ENCODE data around the gene HSF2BP.
"Not testable (repeated sequence)": the region's sequence is repeated elsewhere in the genome, so short reads cannot be mapped to it uniquely, and the experiment has no call there.

Gene HSF2BP

GRCh38 chr21:43659136-43660000 lies at the start of gene HSF2BP, which contains the start of gene RRP1B:
Gene HSF2BP (minus strand): TSS chr21:43659488. CDS start chr21:43658096, 1,392 bp downstream.
Gene RRP1B (plus strand): TSS chr21:43659560. CDS start chr21:43659665, 105 bp downstream.
- peak; percentile 65 for DNase-seq (ENCODE audit: low read depth)

GRCh38 chr21:43708745-43709381 lies 49.6 kb upstream of the HSF2BP start:
- DNase-seq (ENCODE audit: low read depth): no peak

GRCh38 chr21:43707462-43707861 lies 48.2 kb upstream of the HSF2BP start:
- no peak for DNase-seq (ENCODE audit: low read depth)

- no peak for DNase-seq (ENCODE audit: low read depth)
Measured at GRCh38 chr21:43703035-43703880, 44.0 kb upstream of the HSF2BP start.

- DNase-seq (ENCODE audit: low read depth): no peak
Measured at GRCh38 chr21:43702785-43703034, 43.4 kb upstream of the HSF2BP start.

GRCh38 chr21:43701936-43702784 lies 42.9 kb upstream of the HSF2BP start:
- no peak for DNase-seq (ENCODE audit: low read depth)

GRCh38 chr21:43699933-43700599 lies 40.8 kb upstream of the HSF2BP start:
- no peak for DNase-seq (ENCODE audit: low read depth)

GRCh38 chr21:43699492-43699777 lies 40.1 kb upstream of the HSF2BP start:
- not testable (repeated sequence) for DNase-seq (ENCODE audit: low read depth)

GRCh38 chr21:43697758-43698643 lies 38.7 kb upstream of the HSF2BP start:
- DNase-seq (ENCODE audit: low read depth): no peak

- DNase-seq (ENCODE audit: low read depth): no peak
Measured at GRCh38 chr21:43696214-43696613, 36.9 kb upstream of the HSF2BP start.

- DNase-seq (ENCODE audit: low read depth): no peak
Measured at GRCh38 chr21:43694437-43695079, 35.3 kb upstream of the HSF2BP start.

- DNase-seq (ENCODE audit: low read depth): no peak
Measured at GRCh38 chr21:43693981-43694380, 34.7 kb upstream of the HSF2BP start.

GRCh38 chr21:43692949-43693348 lies 33.7 kb upstream of the HSF2BP start:
- no peak for DNase-seq (ENCODE audit: low read depth)

GRCh38 chr21:43691801-43692200 lies 32.5 kb upstream of the HSF2BP start:
- no peak for DNase-seq (ENCODE audit: low read depth)

- DNase-seq (ENCODE audit: low read depth): no peak
Measured at GRCh38 chr21:43691086-43691795, 32.0 kb upstream of the HSF2BP start.

GRCh38 chr21:43690346-43690745 lies 31.1 kb upstream of the HSF2BP start:
- DNase-seq (ENCODE audit: low read depth): no peak

- DNase-seq (ENCODE audit: low read depth): no peak
Measured at GRCh38 chr21:43689556-43690337, 30.5 kb upstream of the HSF2BP start.

GRCh38 chr21:43688906-43689305 lies 29.6 kb upstream of the HSF2BP start:
- DNase-seq (ENCODE audit: low read depth): no peak
